ENCODE measurements around the gene ASF1A. TPM values are rescaled to one million over a fixed set of nuclear protein-coding genes. Genes with fewer than 3 reads are reported as not detected.

Gene ASF1A
- total and polyA plus RNA-seq, 9 of the 15 experiments (the other 6 are each of a cell fraction or from before 2014, with no cell fraction given): 31.5 to 45.3 (median 34.8) TPM

- TF ChIP-seq SREBF1 (IDR thresholded peaks at IDR 0.05; ENCODE audit: borderline replicate concordance, low read depth, low read length): no peak
Observed at GRCh38 chr6:118923035-118923434, 29.1 kb downstream of the ASF1A start (continued).

GRCh38 chr6:118930680-118931079 is 36.7 kb downstream of the ASF1A start:
- no TSS peak for BruUV-seq (replicated peaks)
- Histone ChIP-seq H2AFZ (ENCODE audit: low read depth, low read length) (no peak overlapping the region), H3K9me3 (replicated peaks; ENCODE audit: control insufficient read depth, insufficient read depth, low read depth, low read length) (no peaks in the 10 kb centered on the region), H3K27me3 (ENCODE audit: control insufficient read depth in 2 of 2, insufficient read depth in 2 of 2, low read length in 2 of 2) (no peaks in the 10 kb centered on the region), H3K4me2 (ENCODE audit: insufficient read depth, low read length) (no peak overlapping the region), H3K4me1 (replicated peaks in 1 of 2; ENCODE audit: control insufficient read depth in 2 of 2, insufficient read depth in 2 of 2, low read length in 2 of 2) (peaks cover 8 to 10% of the 10 kb centered on the region in 2 experiments; a peak in 3 of 5 replicates), H3K79me2 (ENCODE audit: control insufficient read depth, insufficient read depth, low read length) (peaks cover 41% of the 10 kb centered on the region), H3K9me1 (ENCODE audit: control insufficient read depth, insufficient read depth, low read length) (no peaks in the 10 kb centered on the region), H3K36me3 (ENCODE audit: control insufficient read depth, insufficient read depth, low read length) (peaks cover 53% of the 10 kb centered on the region), H3K9ac (ENCODE audit: insufficient read depth in 1 of 2, low read depth in 2 of 2, low read length in 2 of 2) (no peak overlapping the region), H4K20me1 (replicated peaks; ENCODE audit: control insufficient read depth, insufficient read depth, low read length) (no peaks in the 10 kb centered on the region), H3K27ac (ENCODE audit: extremely low read depth, low read depth, low read length) (no peak overlapping the region), H3K4me3 (no peak overlapping the region)
- DNase-seq (ENCODE audit: extremely low read depth in 1 of 4, low spot score in 3 of 4): no peak
- 96% methylated on average over 3 of the region's 3 CpGs for WGBS (ENCODE audit: insufficient coverage, low coverage, missing lambda C conversion rate)
- TF ChIP-seq TEAD1 (CRISPR knock-in tag; IDR thresholded peaks at IDR 0.05) (peak in 1 of 2 experiments; percentile 45; a peak in 1 of 4 replicates), ZNF668 (CRISPR knock-in tag; IDR thresholded peaks at IDR 0.05) (no peak)
- ChIA-PET CTCF (ENCODE audit: low intra/inter-chr PET ratio) (no interaction called here), POLR2A (interaction anchor here (0.6 kb wide), 1 partner anchor 36 kb away, joined by 4 read pairs; the partner anchor contains the start of gene ASF1A)
- in situ Hi-C loops (cut with MboI): no loop called here
- no peak for ATAC-seq
- intact Hi-C loops (cut with micrococcal nuclease): loop anchor here (10.0 kb wide), 1 partner anchor 794 kb away; no protein-coding TSS in a partner anchor
- no peak for FAIRE-seq

- in situ Hi-C loops (cut with MboI): no loop called here
- Histone ChIP-seq H3K4me3 (no peak overlapping the region), H3K9me3 (replicated peaks; ENCODE audit: control insufficient read depth, insufficient read depth, low read depth, low read length) (peaks cover 1% of the 10 kb centered on the region), H3K27me3 (ENCODE audit: control insufficient read depth in 2 of 2, insufficient read depth in 2 of 2, low read length in 2 of 2) (no peaks in the 10 kb centered on the region), H4K20me1 (replicated peaks; ENCODE audit: control insufficient read depth, insufficient read depth, low read length) (no peaks in the 10 kb centered on the region), H3K4me2 (ENCODE audit: insufficient read depth, low read length) (no peak overlapping the region), H3K9ac (ENCODE audit: insufficient read depth in 1 of 2, low read depth in 2 of 2, low read length in 2 of 2) (no peak overlapping the region), H2AFZ (ENCODE audit: low read depth, low read length) (no peak overlapping the region), H3K9me1 (ENCODE audit: control insufficient read depth, insufficient read depth, low read length) (no peaks in the 10 kb centered on the region), H3K27ac (ENCODE audit: extremely low read depth, low read depth, low read length) (no peak overlapping the region), H3K79me2 (ENCODE audit: control insufficient read depth, insufficient read depth, low read length) (peaks cover 46% of the 10 kb centered on the region), H3K36me3 (ENCODE audit: control insufficient read depth, insufficient read depth, low read length) (peaks cover 48% of the 10 kb centered on the region), H3K4me1 (replicated peaks in 1 of 2; ENCODE audit: control insufficient read depth in 2 of 2, insufficient read depth in 2 of 2, low read length in 2 of 2) (peaks cover 8 to 14% of the 10 kb centered on the region in 2 experiments; a peak in 4 of 5 replicates)
- ChIA-PET POLR2A (interaction anchor here (0.6 kb wide), 1 partner anchor 37 kb away, joined by 4 read pairs; the partner anchor contains the start of gene ASF1A), CTCF (ENCODE audit: low intra/inter-chr PET ratio) (no interaction called here)
- FAIRE-seq (no peak), DNase-seq (ENCODE audit: extremely low read depth in 1 of 4, low spot score in 3 of 4) (no peak), ATAC-seq (no peak)
- WGBS (ENCODE audit: insufficient coverage, low coverage, missing lambda C conversion rate): 80% methylated on average over 5 of the region's 5 CpGs
- BruUV-seq (replicated peaks): no TSS peak
- intact Hi-C loops (cut with micrococcal nuclease): loop anchor here (10.0 kb wide), 1 partner anchor 793 kb away; no protein-coding TSS in a partner anchor
Observed at GRCh38 chr6:118931436-118931835, 37.5 kb downstream of the ASF1A start.
